HEK293 (cell line): ENCODE results near the gene PLCH2.

ENCODE experiments used
- REPIN1 ChIP-seq: fragments of 450-650 bp; formaldehyde crosslinking; IDR thresholded peaks from 2 replicates; pipeline ENCODE4 v1.5.1; 2017; ENCODE audit warnings: missing biosample characterization, missing genetic modification characterization, low read depth
- YY2 ChIP-seq: fragments of 450-650 bp; formaldehyde crosslinking; IDR thresholded peaks from 2 replicates; pipeline ENCODE4 v1.5.1; 2016; ENCODE audit warnings: missing biosample characterization, missing genetic modification characterization
- ZNF184 ChIP-seq: fragments of 450-650 bp; IDR thresholded peaks from 2 replicates; pipeline ENCODE4 v1.5.1; 2018; ENCODE audit warnings: missing biosample characterization, mild to moderate bottlenecking, missing genetic modification characterization
- ZNF19 ChIP-seq: fragments of 450-650 bp; formaldehyde crosslinking; IDR thresholded peaks from 2 replicates; pipeline ENCODE4; 2016; ENCODE audit warnings: missing biosample characterization, missing genetic modification characterization, low read depth
- ZNF223 ChIP-seq: fragments of 450-650 bp; formaldehyde crosslinking; IDR thresholded peaks from 2 replicates; pipeline ENCODE4 v1.5.1; 2016; ENCODE audit warnings: missing biosample characterization, missing genetic modification characterization
- ZNF274 ChIP-seq, 2 experiments: fragments of 200-500 bp in 1 of 2; fragments of 450-650 bp in 1 of 2; sonication (Bioruptor generic) in 1 of 2; formaldehyde crosslinking in 1 of 2; IDR thresholded peaks; 2 replicates each; pipeline versions ENCODE4 v1.5.1 to v1.6.1; 2014 to 2016; ENCODE audit warnings: borderline replicate concordance in 1 of 2, inconsistent platforms in 1 of 2, low read length in 1 of 2, missing biosample characterization in 1 of 2, missing genetic modification characterization in 1 of 2
- TF ChIP-seq, protein P1 (sequence below): fragments of 450-650 bp; formaldehyde crosslinking; IDR thresholded peaks from 2 replicates; pipeline ENCODE4 v1.5.1; 2016; ENCODE audit warnings: missing biosample characterization, missing genetic modification characterization, low read depth
- TF ChIP-seq, protein P2 (sequence below): fragments of 450-650 bp; formaldehyde crosslinking; IDR thresholded peaks from 2 replicates; pipeline ENCODE4 v1.5.1; 2017; ENCODE audit warnings: missing biosample characterization, missing genetic modification characterization
- TF ChIP-seq, protein P3 (sequence below): fragments of 450-650 bp; formaldehyde crosslinking; IDR thresholded peaks from 2 replicates; pipeline ENCODE4 v1.5.1; 2016; ENCODE audit warnings: missing biosample characterization, missing genetic modification characterization

DNA sequence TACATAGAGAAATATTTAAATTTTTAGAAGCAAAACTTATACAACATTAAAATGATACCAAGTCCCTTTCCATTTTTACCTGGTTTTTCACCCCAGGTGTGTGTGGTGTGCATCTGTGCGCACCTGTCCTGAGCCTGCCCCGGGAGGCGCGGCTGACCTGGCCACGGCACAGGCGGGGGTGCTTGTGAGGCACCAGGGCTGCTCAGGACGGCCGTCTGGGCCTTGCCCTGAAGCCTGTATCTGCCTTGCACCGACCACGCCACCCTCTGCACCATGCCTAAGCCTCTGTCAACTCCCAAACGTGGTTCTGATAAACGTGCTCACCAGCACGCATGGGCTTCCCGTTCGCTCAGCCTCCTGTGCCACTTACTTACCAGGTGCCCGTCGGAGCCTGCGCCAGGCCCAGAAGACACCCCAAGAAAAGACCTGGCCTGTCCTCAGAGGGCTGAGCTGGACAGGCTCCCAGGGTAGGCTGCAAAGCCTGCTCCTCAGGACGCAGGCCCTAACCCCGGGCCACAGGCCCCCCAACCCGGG lies 29.4 kb downstream of the PLCH2 start:
- no peak for TF ChIP-seq REPIN1 (tag by site-specific recombination)
- no peak for TF ChIP-seq ZNF274 (IDR thresholded peaks at IDR 0.05; ENCODE audit: low read length)
- TF ChIP-seq ZNF274 (tag by site-specific recombination; IDR thresholded peaks at IDR 0.05; ENCODE audit: borderline replicate concordance): no peak
- TF ChIP-seq YY2 (tag by site-specific recombination): no peak
- no peak for TF ChIP-seq ZNF184 (tag by site-specific recombination)
- no peak for TF ChIP-seq ZNF223
- TF ChIP-seq, protein P1, sequence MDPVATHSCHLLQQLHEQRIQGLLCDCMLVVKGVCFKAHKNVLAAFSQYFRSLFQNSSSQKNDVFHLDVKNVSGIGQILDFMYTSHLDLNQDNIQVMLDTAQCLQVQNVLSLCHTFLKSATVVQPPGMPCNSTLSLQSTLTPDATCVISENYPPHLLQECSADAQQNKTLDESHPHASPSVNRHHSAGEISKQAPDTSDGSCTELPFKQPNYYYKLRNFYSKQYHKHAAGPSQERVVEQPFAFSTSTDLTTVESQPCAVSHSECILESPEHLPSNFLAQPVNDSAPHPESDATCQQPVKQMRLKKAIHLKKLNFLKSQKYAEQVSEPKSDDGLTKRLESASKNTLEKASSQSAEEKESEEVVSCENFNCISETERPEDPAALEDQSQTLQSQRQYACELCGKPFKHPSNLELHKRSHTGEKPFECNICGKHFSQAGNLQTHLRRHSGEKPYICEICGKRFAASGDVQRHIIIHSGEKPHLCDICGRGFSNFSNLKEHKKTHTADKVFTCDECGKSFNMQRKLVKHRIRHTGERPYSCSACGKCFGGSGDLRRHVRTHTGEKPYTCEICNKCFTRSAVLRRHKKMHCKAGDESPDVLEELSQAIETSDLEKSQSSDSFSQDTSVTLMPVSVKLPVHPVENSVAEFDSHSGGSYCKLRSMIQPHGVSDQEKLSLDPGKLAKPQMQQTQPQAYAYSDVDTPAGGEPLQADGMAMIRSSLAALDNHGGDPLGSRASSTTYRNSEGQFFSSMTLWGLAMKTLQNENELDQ: no peak
- TF ChIP-seq, protein P2, sequence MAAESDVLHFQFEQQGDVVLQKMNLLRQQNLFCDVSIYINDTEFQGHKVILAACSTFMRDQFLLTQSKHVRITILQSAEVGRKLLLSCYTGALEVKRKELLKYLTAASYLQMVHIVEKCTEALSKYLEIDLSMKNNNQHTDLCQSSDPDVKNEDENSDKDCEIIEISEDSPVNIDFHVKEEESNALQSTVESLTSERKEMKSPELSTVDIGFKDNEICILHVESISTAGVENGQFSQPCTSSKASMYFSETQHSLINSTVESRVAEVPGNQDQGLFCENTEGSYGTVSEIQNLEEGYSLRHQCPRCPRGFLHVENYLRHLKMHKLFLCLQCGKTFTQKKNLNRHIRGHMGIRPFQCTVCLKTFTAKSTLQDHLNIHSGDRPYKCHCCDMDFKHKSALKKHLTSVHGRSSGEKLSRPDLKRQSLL: no peak
- TF ChIP-seq, protein P3, sequence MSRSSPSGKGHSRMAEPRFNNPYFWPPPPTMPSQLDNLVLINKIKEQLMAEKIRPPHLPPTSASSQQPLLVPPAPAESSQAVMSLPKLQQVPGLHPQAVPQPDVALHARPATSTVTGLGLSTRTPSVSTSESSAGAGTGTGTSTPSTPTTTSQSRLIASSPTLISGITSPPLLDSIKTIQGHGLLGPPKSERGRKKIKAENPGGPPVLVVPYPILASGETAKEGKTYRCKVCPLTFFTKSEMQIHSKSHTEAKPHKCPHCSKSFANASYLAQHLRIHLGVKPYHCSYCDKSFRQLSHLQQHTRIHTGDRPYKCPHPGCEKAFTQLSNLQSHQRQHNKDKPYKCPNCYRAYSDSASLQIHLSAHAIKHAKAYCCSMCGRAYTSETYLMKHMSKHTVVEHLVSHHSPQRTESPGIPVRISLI (tag by site-specific recombination): no peak
- no peak for TF ChIP-seq ZNF19 (tag by site-specific recombination)
